GM23338 (cell line): ENCODE measurements around the gene ZBTB44. TPM values are rescaled to one million over a fixed set of nuclear protein-coding genes. Genes with fewer than 3 reads are reported as not detected.

ENCODE experiments used
- ATAC-seq: fragments of 200-7000 bp; cut with Tn5 transposase; 3 replicates; pipeline ENCODE4 v1.9.1; 2020
- DNase-seq: peaks from one replicate; pipeline ENCODE4 v3.0.0-alpha.2; 2015; ENCODE audit warnings: low spot score
- H2AFZ ChIP-seq: fragments of 200-600 bp; sonication (generic); 2 replicates; pipeline ENCODE4 v1.8.0; 2016; ENCODE audit warnings: antibody characterized with exemption, mild to moderate bottlenecking, moderate library complexity
- H3F3A ChIP-seq: fragments of 200-600 bp; sonication (generic); replicated peaks from 2 replicates; pipeline ENCODE4 v1.8.0; 2017; ENCODE audit warnings: antibody characterized with exemption, mixed run types, low read depth
- H3K27ac ChIP-seq: fragments of 200-600 bp; sonication (generic); 2 replicates; pipeline ENCODE4 v1.6.1; 2016; ENCODE audit warnings: low read depth
- H3K27me3 ChIP-seq: fragments of 200-600 bp; sonication (generic); 2 replicates; pipeline ENCODE4 v1.8.0; 2016; ENCODE audit warnings: mild to moderate bottlenecking, mixed run types, moderate library complexity; ENCODE audit not compliant: insufficient read depth
- H3K36me3 ChIP-seq: fragments of 200-600 bp; sonication (generic); 2 replicates; pipeline ENCODE4 v1.8.0; 2016; ENCODE audit warnings: mild to moderate bottlenecking; ENCODE audit not compliant: insufficient read depth
- H3K4me1 ChIP-seq: fragments of 200-600 bp; sonication (generic); 2 replicates; pipeline ENCODE4 v1.8.0; 2016; ENCODE audit warnings: mild to moderate bottlenecking, moderate library complexity; ENCODE audit not compliant: insufficient read depth
- H3K4me2 ChIP-seq: fragments of 200-600 bp; sonication (generic); 2 replicates; pipeline ENCODE4 v1.7.1; 2017; ENCODE audit warnings: mixed run types
- H3K4me3 ChIP-seq: fragments of 200-600 bp; sonication (generic); 2 replicates; pipeline ENCODE4 v1.6.1; 2016; ENCODE audit warnings: mixed run types
- H3K79me2 ChIP-seq: fragments of 200-600 bp; sonication (generic); replicated peaks from 2 replicates; pipeline ENCODE4 v1.8.0; 2017; ENCODE audit warnings: mild to moderate bottlenecking; ENCODE audit not compliant: insufficient read depth
- H3K9me2 ChIP-seq: fragments of 200-600 bp; sonication (generic); 2 replicates; pipeline ENCODE4 v1.8.0; 2017; ENCODE audit not compliant: insufficient read depth
- H4K20me1 ChIP-seq: fragments of 200-600 bp; sonication (generic); replicated peaks from 2 replicates; pipeline ENCODE4 v1.8.0; 2017; ENCODE audit warnings: mild to moderate bottlenecking; ENCODE audit not compliant: insufficient read depth
- H3K27ac Mint-ChIP-seq: 2 replicates; pipeline ENCODE4 v1.8.0; 2020; ENCODE audit warnings: inconsistent platforms, mild to moderate bottlenecking, moderate library complexity, mixed read lengths
- H3K27me3 Mint-ChIP-seq: 3 replicates; pipeline ENCODE4 v1.8.0; 2022; ENCODE audit warnings: low read depth, mild to moderate bottlenecking, moderate library complexity, mixed read lengths, inconsistent platforms; ENCODE audit not compliant: insufficient read depth, poor library complexity
- H3K36me3 Mint-ChIP-seq: 3 replicates; pipeline ENCODE4 v1.8.0; 2021; ENCODE audit warnings: low read depth, mild to moderate bottlenecking, inconsistent platforms, moderate library complexity, mixed read lengths
- H3K4me1 Mint-ChIP-seq: 3 replicates; pipeline ENCODE4 v1.8.0; 2020; ENCODE audit warnings: mild to moderate bottlenecking, inconsistent platforms, mixed read lengths
- H3K4me3 Mint-ChIP-seq: 3 replicates; pipeline ENCODE4 v1.8.0; 2021; ENCODE audit warnings: moderate library complexity, mild to moderate bottlenecking, inconsistent platforms, mixed read lengths
- H3K9me3 Mint-ChIP-seq: 3 replicates; pipeline ENCODE4 v1.8.0; 2020; ENCODE audit warnings: moderate library complexity, mild to moderate bottlenecking, inconsistent platforms, mixed read lengths
- CTCF ChIP-seq, 2 experiments: fragments of 200-600 bp in 1 of 2; sonication (generic) in 1 of 2; conservative IDR thresholded peaks; 2 replicates each; pipeline versions ENCODE4 v1.5.1 to v1.6.1; 2016 to 2017; ENCODE audit warnings: antibody characterized with exemption in 2 of 2, low read depth in 2 of 2, mild to moderate bottlenecking in 2 of 2, moderate library complexity in 1 of 2
- ETS1 ChIP-seq: IDR thresholded peaks from 2 replicates; pipeline ENCODE4 v1.6.1; 2016; ENCODE audit warnings: antibody characterized with exemption
- EZH2 ChIP-seq: fragments of 200-600 bp; sonication (generic); IDR thresholded peaks from one replicate; pipeline ENCODE4 v1.8.0; 2017; ENCODE audit warnings: antibody characterized with exemption, mild to moderate bottlenecking, low read depth; ENCODE audit not compliant: unreplicated experiment
- EZH2phosphoT487 ChIP-seq: fragments of 200-600 bp; sonication (generic); IDR thresholded peaks from one replicate; pipeline ENCODE4 v1.8.1; 2018; ENCODE audit warnings: antibody characterized with exemption; ENCODE audit not compliant: unreplicated experiment
- JUNB ChIP-seq: IDR thresholded peaks from one replicate; pipeline ENCODE4 v1.6.1; 2016; ENCODE audit warnings: antibody characterized with exemption; ENCODE audit not compliant: unreplicated experiment
- NANOG ChIP-seq: IDR thresholded peaks from 2 replicates; pipeline ENCODE4 v1.6.1; 2016; ENCODE audit warnings: antibody characterized with exemption, borderline replicate concordance
- POLR2AphosphoS5 ChIP-seq: IDR thresholded peaks from 2 replicates; pipeline ENCODE4 v1.6.1; 2016; ENCODE audit warnings: antibody characterized with exemption, low read depth
- REST ChIP-seq: IDR thresholded peaks from one replicate; pipeline ENCODE4 v1.6.1; 2018; ENCODE audit warnings: antibody characterized with exemption; ENCODE audit not compliant: unreplicated experiment
- STAT1 ChIP-seq: IDR thresholded peaks from one replicate; pipeline ENCODE4 v1.6.1; 2016; ENCODE audit warnings: antibody characterized with exemption; ENCODE audit not compliant: unreplicated experiment
- ZNF114 ChIP-seq: fragments of 250-450 bp; sonication (Bioruptor Pico); IDR thresholded peaks from 2 replicates; pipeline ENCODE4 v1.5.0; 2020; ENCODE audit warnings: mild to moderate bottlenecking, moderate library complexity
- ZNF331 ChIP-seq: fragments of 250-450 bp; sonication (Bioruptor Pico); IDR thresholded peaks from 2 replicates; pipeline ENCODE4 v1.5.0; 2020; ENCODE audit warnings: low read depth, mild to moderate bottlenecking, moderate library complexity
- ZNF462 ChIP-seq: fragments of 250-450 bp; sonication (Bioruptor Pico); IDR thresholded peaks from 2 replicates; pipeline ENCODE4 v1.5.0; 2020; ENCODE audit warnings: mild to moderate bottlenecking, moderate library complexity
- polyA plus RNA-seq: library from polyadenylated mRNA; unstranded; fragments of >200 nt; fragmentation: Nextera tagmentation; extraction: Ambion mirVana; gene quantifications from 2 replicates; pipeline ENCODE4 v1.2.1, GENCODE V29; 2016
- total RNA-seq: library from RNA; depleted of rRNA; stranded (reverse); fragments of >200 nt; shearing (Covaris generic); gene quantifications from 2 replicates; pipeline ENCODE4 v1.2.3, GENCODE V29; 2014

Gene ZBTB44
- total and polyA plus RNA-seq, 2 experiments from 2014 or later = 61.2 to 102 TPM

- no peak overlapping the region for H3K4me3 Mint-ChIP-seq
- no peaks in the 10 kb centered on the region for H3K27me3 ChIP-seq
- no peaks in the 10 kb centered on the region for H3K9me2 ChIP-seq
- H3K27me3 Mint-ChIP-seq = peaks cover 2% of the 10 kb centered on the region
- H3K27ac ChIP-seq = no peak overlapping the region
- no peak for ATAC-seq
- H3K36me3 Mint-ChIP-seq = peaks cover 56% of the 10 kb centered on the region
- peaks cover 30% of the 10 kb centered on the region for H3K4me1 ChIP-seq
- H3K4me1 Mint-ChIP-seq = peaks cover 24% of the 10 kb centered on the region
- H3K27ac Mint-ChIP-seq = no peak overlapping the region
- peaks cover 100% of the 10 kb centered on the region for H3K79me2 ChIP-seq
- no peak overlapping the region for H3K4me2 ChIP-seq
- H4K20me1 ChIP-seq = no peaks in the 10 kb centered on the region; the same call in 1 of the 2 replicates
- H3K36me3 ChIP-seq = no peaks in the 10 kb centered on the region
- peaks cover 41% of the 10 kb centered on the region for H3K9me3 Mint-ChIP-seq
- DNase-seq = no peak
- TF ChIP-seq POLR2AphosphoS5 (no peak), STAT1 (no peak), ETS1 (no peak), EZH2phosphoT487 (no peak), JUNB (no peak), EZH2 (no peak), ZNF331 (no peak), CTCF (conservative IDR thresholded peaks at IDR 0.05; ENCODE audit: low read depth in 2 of 2) (no peak), NANOG (no peak), ZNF462 (CRISPR knock-in tag) (no peak), REST (no peak), ZNF114 (no peak)
- no peak overlapping the region for H2AFZ ChIP-seq
- no peak overlapping the region for H3K4me3 ChIP-seq
- no peaks in the 10 kb centered on the region for H3F3A ChIP-seq
Measured at GRCh38 chr11:130308059-130308458, 6.7 kb downstream of the ZBTB44 start.
